ENCODE data around the gene AOX1.

GRCh38 chr2:200617156-200618053 is 31.6 kb downstream of the AOX1 start:
- TF ChIP-seq, protein P1, sequence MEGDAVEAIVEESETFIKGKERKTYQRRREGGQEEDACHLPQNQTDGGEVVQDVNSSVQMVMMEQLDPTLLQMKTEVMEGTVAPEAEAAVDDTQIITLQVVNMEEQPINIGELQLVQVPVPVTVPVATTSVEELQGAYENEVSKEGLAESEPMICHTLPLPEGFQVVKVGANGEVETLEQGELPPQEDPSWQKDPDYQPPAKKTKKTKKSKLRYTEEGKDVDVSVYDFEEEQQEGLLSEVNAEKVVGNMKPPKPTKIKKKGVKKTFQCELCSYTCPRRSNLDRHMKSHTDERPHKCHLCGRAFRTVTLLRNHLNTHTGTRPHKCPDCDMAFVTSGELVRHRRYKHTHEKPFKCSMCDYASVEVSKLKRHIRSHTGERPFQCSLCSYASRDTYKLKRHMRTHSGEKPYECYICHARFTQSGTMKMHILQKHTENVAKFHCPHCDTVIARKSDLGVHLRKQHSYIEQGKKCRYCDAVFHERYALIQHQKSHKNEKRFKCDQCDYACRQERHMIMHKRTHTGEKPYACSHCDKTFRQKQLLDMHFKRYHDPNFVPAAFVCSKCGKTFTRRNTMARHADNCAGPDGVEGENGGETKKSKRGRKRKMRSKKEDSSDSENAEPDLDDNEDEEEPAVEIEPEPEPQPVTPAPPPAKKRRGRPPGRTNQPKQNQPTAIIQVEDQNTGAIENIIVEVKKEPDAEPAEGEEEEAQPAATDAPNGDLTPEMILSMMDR (IDR thresholded peaks at IDR 0.05; ENCODE audit: low read depth, low read length), result no peak
- TF ChIP-seq MYC (IDR thresholded peaks at IDR 0.05; ENCODE audit: low read depth, low read length), result no peak
- TF ChIP-seq POLR2A (IDR thresholded peaks at IDR 0.05; ENCODE audit: extremely low read depth, insufficient read length), result no peak
